HG03432 (cell line): Measurements from ENCODE around the gene HEPACAM.

Source experiments
- ATAC-seq: cut with Tn5 transposase; IDR thresholded peaks from one replicate; pipeline ENCODE4 v1.9.1; 2021; ENCODE audit warnings: mild to moderate bottlenecking, moderate library complexity; ENCODE audit not compliant: unreplicated experiment

The HEPACAM gene

GRCh38 chr11:124900464-124900863 is 35.4 kb downstream of the HEPACAM start:
- no peak for ATAC-seq

- ATAC-seq, result no peak
Measured at GRCh38 chr11:124899383-124900145, 36.3 kb downstream of the HEPACAM start.

GRCh38 chr11:124898711-124899110 is 37.1 kb downstream of the HEPACAM start:
- no peak for ATAC-seq

GRCh38 chr11:124898263-124898680 is 37.6 kb downstream of the HEPACAM start:
- no peak for ATAC-seq

GRCh38 chr11:124897674-124898262 is 38.1 kb downstream of the HEPACAM start, which contains the start of gene ROBO4:
TSS of gene ROBO4 (minus strand) at chr11:124897865. CDS start at chr11:124897795, 70 bp downstream.
- no peak for ATAC-seq

- ATAC-seq, result no peak
Measured at GRCh38 chr11:124896821-124897391, 38.9 kb downstream of the HEPACAM start.

GRCh38 chr11:124896071-124896750 is 39.6 kb downstream of the HEPACAM start:
- ATAC-seq, result no peak

- ATAC-seq, result no peak
Measured at GRCh38 chr11:124895471-124895971, 40.3 kb downstream of the HEPACAM start.

GRCh38 chr11:124894606-124895430 is 41.0 kb downstream of the HEPACAM start:
- no peak for ATAC-seq

- no peak for ATAC-seq
Measured at GRCh38 chr11:124893781-124894401, 42.0 kb downstream of the HEPACAM start.

GRCh38 chr11:124892750-124893454 is 42.9 kb downstream of the HEPACAM start:
- no peak for ATAC-seq

GRCh38 chr11:124892146-124892545 is 43.7 kb downstream of the HEPACAM start:
- ATAC-seq, result no peak

- ATAC-seq, result no peak
Measured at GRCh38 chr11:124891373-124891861, 44.4 kb downstream of the HEPACAM start.

GRCh38 chr11:124890683-124891372 is 45.0 kb downstream of the HEPACAM start:
- ATAC-seq, result no peak

- ATAC-seq, result no peak
Measured at GRCh38 chr11:124890151-124890550, 45.7 kb downstream of the HEPACAM start.

GRCh38 chr11:124889191-124890091 is 46.4 kb downstream of the HEPACAM start:
- ATAC-seq, result no peak

- ATAC-seq, result no peak
Measured at GRCh38 chr11:124887667-124888013, 48.2 kb downstream of the HEPACAM start.
